Tibial nerve (tissue), 4 donors: Measurements from ENCODE around the gene OLIG2. TPM values are rescaled to one million over a fixed set of nuclear protein-coding genes. Genes with fewer than 3 reads are reported as not detected.

ENCODE experiments used
- DNase-seq, 2 donors: peaks; one replicate each; pipeline ENCODE4 v3.0.0-alpha.2; 2019; ENCODE audit warnings: low spot score in 2 of 2
- H3K27ac ChIP-seq, 4 donors: fragments of 200-600 bp; sonication (generic) in 3 of 4; one replicate each; pipeline ENCODE4 v1.5.1; 2017 to 2019; ENCODE audit warnings: mild to moderate bottlenecking in 1 of 4
- H3K27me3 ChIP-seq, 2 donors: fragments of 200-600 bp; sonication (generic) in 1 of 2; one replicate each; pipeline versions ENCODE4 v1.5.1 to v1.6.0; 2017 to 2019
- H3K36me3 ChIP-seq, 3 donors: fragments of 200-600 bp; sonication (generic); one replicate each; pipeline ENCODE4 v1.5.1; 2018 to 2019
- H3K4me1 ChIP-seq, 4 donors: fragments of 200-600 bp; sonication (generic) in 3 of 4; one replicate each; pipeline ENCODE4 v1.5.1; 2017 to 2019
- H3K4me3 ChIP-seq, 4 donors: fragments of 200-600 bp; sonication (generic) in 3 of 4; one replicate each; pipeline ENCODE4 v1.5.1; 2017 to 2019; ENCODE audit warnings: mild to moderate bottlenecking in 1 of 4, moderate library complexity in 1 of 4
- H3K9me3 ChIP-seq, 4 donors: fragments of 200-600 bp; sonication (generic) in 3 of 4; one replicate each; pipeline ENCODE4 v1.5.1; 2017 to 2019
- CTCF ChIP-seq, 5 experiments: fragments of 200-600 bp in 3 of 5; fragments of 450-650 bp in 2 of 5; sonication (generic) in 3 of 5; IDR thresholded peaks; one replicate each; pipeline ENCODE4 v1.5.1; 2016 to 2019; ENCODE audit warnings: antibody characterized with exemption in 5 of 5, mild to moderate bottlenecking in 3 of 5, moderate library complexity in 2 of 5
- EP300 ChIP-seq, 2 donors: sonication (generic); formaldehyde crosslinking; IDR thresholded peaks; one replicate each; pipeline ENCODE4 v1.6.1; 2017; ENCODE audit warnings: antibody characterized with exemption in 2 of 2, mild to moderate bottlenecking in 1 of 2
- POLR2A ChIP-seq, 2 donors: fragments of 450-650 bp; IDR thresholded peaks; one replicate each; pipeline ENCODE4 v1.6.1; 2017; ENCODE audit warnings: antibody characterized with exemption in 2 of 2, mild to moderate bottlenecking in 2 of 2, moderate library complexity in 2 of 2
- WGBS, 2 donors: methylation state at CpG; one replicate each; pipeline ENCODE4 v1.1.5; 2018; 5-methylcytosine and 5-hydroxymethylcytosine counted together
- total RNA-seq, 4 donors: library from RNA; depleted of rRNA; stranded (reverse); fragments of >200 nt; gene quantifications; one replicate each; pipeline ENCODE4 v1.1.0, GENCODE V29; 2016

Gene OLIG2
- total RNA-seq, 4 donors from 2014 or later: 0.21 to 1.3 TPM; not detected in 2

GRCh38 chr21:33076600-33077329 lies 51.0 kb downstream of the OLIG2 start:
- Histone ChIP-seq H3K9me3 (no peaks in the 10 kb centered on the region), H3K36me3 (no peaks in the 10 kb centered on the region), H3K27me3 (peaks cover 0 to 62% of the 10 kb centered on the region in 2 donors), H3K4me1 (peaks cover 0 to 10% (median 2%) of the 10 kb centered on the region in 4 donors), H3K27ac (no peak overlapping the region), H3K4me3 (no peak overlapping the region)
- DNase-seq: no peak
- 88 to 90% methylated on average over 11 of the region's 11 CpGs for WGBS, 2 donors
- TF ChIP-seq CTCF (IDR thresholded peaks at IDR 0.05) (no peak), POLR2A (IDR thresholded peaks at IDR 0.05) (no peak), EP300 (IDR thresholded peaks at IDR 0.05) (no peak)

Other genes starting within 250 kb of the OLIG2 start
- gene OLIG1, start 44.2 kb downstream of the OLIG2 start, total RNA-seq: not detected
- gene IFNAR2, start 204.0 kb downstream of the OLIG2 start, total RNA-seq: 10 to 100 TPM; 12.3 to 47.4 (median 29.4) TPM
- gene IL10RB, start 240.4 kb downstream of the OLIG2 start, total RNA-seq: 10 to 100 TPM; 17.5 to 27.3 (median 21.3) TPM